HL-60 (cell line): ENCODE results near the gene NCAPH2.
A peak's percentile ranks its signal among the peaks of the same experiment; 100 is the strongest.

ENCODE experiments used
- DNase-seq, 2 experiments: peaks; one replicate each; pipeline ENCODE4 v3.0.0-alpha.2; 2010 to 2020; ENCODE audit warnings: low read depth in 1 of 2, low spot score in 1 of 2
- H3K27ac ChIP-seq: fragments of 250-450 bp; sonication (Bioruptor Pico); replicated peaks from 2 replicates; pipeline ENCODE4 v1.5.1; 2020; ENCODE audit warnings: mild to moderate bottlenecking, moderate library complexity
- H3K27me3 ChIP-seq: fragments of 250-450 bp; sonication (Bioruptor Pico); 2 replicates; pipeline ENCODE4 v1.5.1; 2021; ENCODE audit warnings: mild to moderate bottlenecking, moderate library complexity; ENCODE audit not compliant: insufficient read depth, poor library complexity, severe bottlenecking
- H3K4me3 ChIP-seq: replicated peaks from 2 replicates; pipeline ENCODE4 v1.5.1; 2011; ENCODE audit warnings: mild to moderate bottlenecking, control low read depth, low read length; ENCODE audit not compliant: insufficient read depth
- CTCF ChIP-seq: IDR thresholded peaks from one replicate; pipeline ENCODE4 v1.5.1; 2011; ENCODE audit warnings: low read length, control low read depth, inconsistent platforms; ENCODE audit not compliant: insufficient read depth
- GABPA ChIP-seq: IDR thresholded peaks from 2 replicates; pipeline ENCODE4 v1.6.1; 2012; ENCODE audit warnings: low read depth
- POLR2AphosphoS5 ChIP-seq: IDR thresholded peaks from 2 replicates; pipeline ENCODE4 v1.6.1; 2012; ENCODE audit warnings: low read depth
- REST ChIP-seq: IDR thresholded peaks from 2 replicates; pipeline ENCODE4 v1.6.1; 2012; ENCODE audit warnings: low read depth; ENCODE audit not compliant: insufficient replicate concordance
- SPI1 ChIP-seq: IDR thresholded peaks from 2 replicates; pipeline ENCODE4 v1.6.1; 2012; ENCODE audit warnings: low read depth, mild to moderate bottlenecking, borderline replicate concordance

NCAPH2 gene

GRCh38 chr22:50481440-50482106, 26.5 kb upstream of the NCAPH2 start, which contains the start of gene ADM2:
Gene ADM2, plus strand, starts transcription at chr22:50481543. Its CDS starts 305 bp downstream, at chr22:50481848.
- Histone ChIP-seq H3K27me3 (peaks cover 25% of the 10 kb centered on the region), H3K27ac (no peak within 1 kb of the TSS), H3K4me3 (peak within 1 kb of the TSS; percentile 35)
- TF ChIP-seq REST (no peak), SPI1 (no peak), CTCF (no peak), POLR2AphosphoS5 (no peak), GABPA (no peak)
- no peak for DNase-seq

- peaks cover 25% of the 10 kb centered on the region for H3K27me3 ChIP-seq
- TF ChIP-seq REST (no peak), CTCF (no peak), SPI1 (no peak), GABPA (no peak), POLR2AphosphoS5 (no peak)
- DNase-seq: no peak
- no peak overlapping the region; the same call in 1 of the 2 replicates for H3K4me3 ChIP-seq
- H3K27ac ChIP-seq: no peak overlapping the region
These were observed 25.6 kb upstream of the NCAPH2 start for GRCh38 chr22:50482107-50483074.

- no peak overlapping the region for H3K27ac ChIP-seq
- peaks cover 25% of the 10 kb centered on the region for H3K27me3 ChIP-seq
- no peak overlapping the region for H3K4me3 ChIP-seq
- DNase-seq: no peak
- TF ChIP-seq CTCF (no peak), POLR2AphosphoS5 (no peak)
These were observed 24.9 kb upstream of the NCAPH2 start for GRCh38 chr22:50483106-50483505.
